Omental fat pad (tissue), 4 donors: ENCODE data around the gene GDAP1L1. TPM values are rescaled to one million over a fixed set of nuclear protein-coding genes. Genes with fewer than 3 reads are reported as not detected.

Experiments
- ATAC-seq: fragments of 150-250 bp; one replicate; pipeline ENCODE4 v1.9.1; 2016; ENCODE audit warnings: mild to moderate bottlenecking, moderate library complexity; ENCODE audit not compliant: low FRiP score
- DNase-seq: peaks from one replicate; pipeline ENCODE4 v3.0.0-alpha.2; 2019; ENCODE audit warnings: low spot score
- total RNA-seq, 4 donors: library from RNA; depleted of rRNA; stranded (reverse); fragments of >200 nt; gene quantifications; one replicate each; pipeline ENCODE4 v1.1.0, GENCODE V29; 2016
- TF ChIP-seq, protein P1 (sequence below), 3 donors: fragments of 450-650 bp; IDR thresholded peaks; one replicate each; pipeline ENCODE4 v1.5.1; 2016 to 2017; ENCODE audit warnings: antibody characterized with exemption in 3 of 3, mild to moderate bottlenecking in 3 of 3, moderate library complexity in 2 of 3

Gene GDAP1L1
- total RNA-seq, 4 donors from 2014 or later: not detected

DNA sequence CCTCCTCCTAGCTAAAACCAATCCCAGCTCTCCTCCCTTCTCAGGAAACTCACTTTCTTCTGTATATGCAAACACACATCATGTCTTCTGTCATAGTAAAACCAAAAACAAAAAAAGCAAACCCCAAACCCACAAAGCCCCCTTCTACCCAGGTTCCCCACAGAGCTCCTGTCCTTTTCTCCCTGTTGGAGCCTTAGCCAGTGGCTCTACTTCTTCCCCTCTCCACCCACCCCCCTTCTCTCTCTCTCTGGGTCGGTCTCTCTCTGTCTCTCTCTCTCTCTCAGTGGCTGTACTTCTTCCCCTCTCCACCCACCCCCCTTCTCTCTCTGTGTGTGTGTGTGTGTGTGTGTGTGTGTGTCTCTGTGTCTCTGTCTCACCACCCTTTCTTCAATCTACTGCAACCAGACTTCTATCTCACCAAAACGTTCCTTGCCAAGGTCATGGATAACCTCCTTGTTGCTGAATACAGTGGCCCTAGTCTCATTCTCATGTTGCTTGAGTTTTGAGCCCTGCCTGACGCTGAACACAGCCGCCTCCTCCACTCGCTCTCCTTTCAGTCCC, 27.9 kb upstream of the GDAP1L1 start:
- TF ChIP-seq, protein P1, sequence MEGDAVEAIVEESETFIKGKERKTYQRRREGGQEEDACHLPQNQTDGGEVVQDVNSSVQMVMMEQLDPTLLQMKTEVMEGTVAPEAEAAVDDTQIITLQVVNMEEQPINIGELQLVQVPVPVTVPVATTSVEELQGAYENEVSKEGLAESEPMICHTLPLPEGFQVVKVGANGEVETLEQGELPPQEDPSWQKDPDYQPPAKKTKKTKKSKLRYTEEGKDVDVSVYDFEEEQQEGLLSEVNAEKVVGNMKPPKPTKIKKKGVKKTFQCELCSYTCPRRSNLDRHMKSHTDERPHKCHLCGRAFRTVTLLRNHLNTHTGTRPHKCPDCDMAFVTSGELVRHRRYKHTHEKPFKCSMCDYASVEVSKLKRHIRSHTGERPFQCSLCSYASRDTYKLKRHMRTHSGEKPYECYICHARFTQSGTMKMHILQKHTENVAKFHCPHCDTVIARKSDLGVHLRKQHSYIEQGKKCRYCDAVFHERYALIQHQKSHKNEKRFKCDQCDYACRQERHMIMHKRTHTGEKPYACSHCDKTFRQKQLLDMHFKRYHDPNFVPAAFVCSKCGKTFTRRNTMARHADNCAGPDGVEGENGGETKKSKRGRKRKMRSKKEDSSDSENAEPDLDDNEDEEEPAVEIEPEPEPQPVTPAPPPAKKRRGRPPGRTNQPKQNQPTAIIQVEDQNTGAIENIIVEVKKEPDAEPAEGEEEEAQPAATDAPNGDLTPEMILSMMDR (IDR thresholded peaks at IDR 0.05): no peak
- ATAC-seq: no peak
- no peak for DNase-seq

- DNase-seq: no peak
- TF ChIP-seq, protein P1 (IDR thresholded peaks at IDR 0.05): no peak
- no peak for ATAC-seq
Measured at GRCh38 chr20:44219791-44220190, 27.3 kb upstream of the GDAP1L1 start.

- no peak for ATAC-seq
- TF ChIP-seq, protein P1 (IDR thresholded peaks at IDR 0.05): no peak
- DNase-seq: no peak
Measured at GRCh38 chr20:44221368-44221954, 25.6 kb upstream of the GDAP1L1 start.

- ATAC-seq (no peak), DNase-seq (no peak)
- TF ChIP-seq, protein P1 (IDR thresholded peaks at IDR 0.05): no peak
Measured at GRCh38 chr20:44222027-44222426, 25.1 kb upstream of the GDAP1L1 start.

DNA sequence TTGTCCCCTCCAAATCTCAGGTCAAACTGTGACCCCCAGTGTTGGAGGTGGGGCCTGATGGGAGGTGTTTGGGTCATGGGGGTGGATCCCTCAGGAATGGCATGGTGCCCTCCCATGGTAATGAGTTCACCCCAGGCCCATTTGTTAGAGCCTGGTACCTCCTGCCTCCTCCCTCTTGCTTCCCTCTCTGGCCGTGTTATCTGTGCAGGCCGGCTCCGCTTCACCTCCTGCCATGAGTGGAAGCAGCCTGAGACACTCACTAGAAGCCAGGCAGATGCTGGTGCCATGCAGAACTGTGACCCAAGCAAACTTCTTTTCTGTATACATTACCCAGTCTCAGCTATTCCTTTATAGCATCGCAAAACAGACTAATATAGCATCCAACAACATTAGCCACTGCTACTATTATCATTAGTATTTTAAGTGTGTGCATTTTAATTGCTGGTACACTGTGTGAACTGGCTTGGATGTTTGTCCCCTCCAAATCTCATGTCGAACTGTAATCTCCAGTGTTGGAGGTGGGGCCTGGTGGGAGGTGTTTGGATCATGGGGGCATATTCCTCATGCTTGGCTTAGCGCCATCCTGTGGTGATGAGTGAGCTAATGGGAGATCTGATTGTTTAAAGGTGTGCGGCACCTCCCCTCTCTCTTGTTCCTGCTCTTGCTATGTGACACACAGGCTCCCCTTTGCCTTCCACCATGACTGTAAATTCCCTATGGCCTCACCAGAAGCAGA, 24.3 kb upstream of the GDAP1L1 start:
- TF ChIP-seq, protein P1 (IDR thresholded peaks at IDR 0.05): no peak
- ATAC-seq (no peak), DNase-seq (no peak)

GRCh38 chr20:44223721-44224120, 23.4 kb upstream of the GDAP1L1 start:
- TF ChIP-seq, protein P1 (IDR thresholded peaks at IDR 0.05): no peak
- no peak for DNase-seq
- ATAC-seq: no peak
